GM10266 (cell line): Measurements from ENCODE around the gene STOM.

Source experiments
- DNase-seq: peaks from one replicate; pipeline ENCODE4 v3.0.0; 2012; ENCODE audit errors: extremely low spot score
- TF ChIP-seq, protein P1 (sequence below): IDR thresholded peaks from 2 replicates; pipeline ENCODE4 v1.5.1; 2012; ENCODE audit warnings: mild to moderate bottlenecking, low read depth; ENCODE audit not compliant: control insufficient read depth, insufficient read depth; ENCODE audit errors: missing control alignments

Gene STOM

GRCh38 chr9:121313458-121314152 lies 56.4 kb downstream of the STOM start:
- no peak for DNase-seq
- TF ChIP-seq, protein P1, sequence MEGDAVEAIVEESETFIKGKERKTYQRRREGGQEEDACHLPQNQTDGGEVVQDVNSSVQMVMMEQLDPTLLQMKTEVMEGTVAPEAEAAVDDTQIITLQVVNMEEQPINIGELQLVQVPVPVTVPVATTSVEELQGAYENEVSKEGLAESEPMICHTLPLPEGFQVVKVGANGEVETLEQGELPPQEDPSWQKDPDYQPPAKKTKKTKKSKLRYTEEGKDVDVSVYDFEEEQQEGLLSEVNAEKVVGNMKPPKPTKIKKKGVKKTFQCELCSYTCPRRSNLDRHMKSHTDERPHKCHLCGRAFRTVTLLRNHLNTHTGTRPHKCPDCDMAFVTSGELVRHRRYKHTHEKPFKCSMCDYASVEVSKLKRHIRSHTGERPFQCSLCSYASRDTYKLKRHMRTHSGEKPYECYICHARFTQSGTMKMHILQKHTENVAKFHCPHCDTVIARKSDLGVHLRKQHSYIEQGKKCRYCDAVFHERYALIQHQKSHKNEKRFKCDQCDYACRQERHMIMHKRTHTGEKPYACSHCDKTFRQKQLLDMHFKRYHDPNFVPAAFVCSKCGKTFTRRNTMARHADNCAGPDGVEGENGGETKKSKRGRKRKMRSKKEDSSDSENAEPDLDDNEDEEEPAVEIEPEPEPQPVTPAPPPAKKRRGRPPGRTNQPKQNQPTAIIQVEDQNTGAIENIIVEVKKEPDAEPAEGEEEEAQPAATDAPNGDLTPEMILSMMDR, result no peak

- TF ChIP-seq, protein P1, result no peak
- no peak for DNase-seq
Observed at GRCh38 chr9:121312169-121312568, 57.9 kb downstream of the STOM start.

GRCh38 chr9:121310571-121310970 lies 59.5 kb downstream of the STOM start:
- DNase-seq, result no peak
- TF ChIP-seq, protein P1, result no peak

DNA sequence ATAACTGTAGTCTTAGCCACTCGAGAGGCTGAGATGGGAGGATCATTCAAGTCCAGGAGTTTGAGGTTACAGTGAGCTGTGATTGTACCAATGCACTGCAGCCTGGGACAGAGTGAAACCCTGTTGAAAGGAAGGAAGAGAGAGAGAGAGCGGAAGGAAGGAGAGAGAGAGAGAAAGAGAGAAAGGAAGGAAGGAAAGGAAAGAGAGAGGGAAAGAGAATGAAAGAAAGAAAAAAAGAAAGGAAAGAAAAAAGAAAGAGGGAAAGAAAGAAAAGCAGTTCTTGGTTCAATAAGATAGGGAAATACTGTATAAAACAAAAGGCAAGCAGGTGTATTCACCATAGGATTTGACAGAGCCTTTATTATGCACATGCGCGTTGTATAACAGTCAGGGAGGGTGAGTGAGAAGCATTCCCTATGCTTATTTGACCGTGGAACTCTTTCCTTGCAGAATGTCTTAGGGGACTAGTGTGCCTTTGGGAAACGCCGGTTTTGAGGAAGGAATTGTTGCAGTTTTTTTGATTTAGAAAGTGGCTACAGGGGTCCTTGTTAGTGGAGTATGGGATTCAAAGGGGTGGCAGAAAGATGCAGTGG lies 60.1 kb downstream of the STOM start:
- no peak for DNase-seq
- TF ChIP-seq, protein P1, result no peak

- DNase-seq, result no peak
- TF ChIP-seq, protein P1, result no peak
Observed at GRCh38 chr9:121309171-121309570, 60.9 kb downstream of the STOM start.

DNA sequence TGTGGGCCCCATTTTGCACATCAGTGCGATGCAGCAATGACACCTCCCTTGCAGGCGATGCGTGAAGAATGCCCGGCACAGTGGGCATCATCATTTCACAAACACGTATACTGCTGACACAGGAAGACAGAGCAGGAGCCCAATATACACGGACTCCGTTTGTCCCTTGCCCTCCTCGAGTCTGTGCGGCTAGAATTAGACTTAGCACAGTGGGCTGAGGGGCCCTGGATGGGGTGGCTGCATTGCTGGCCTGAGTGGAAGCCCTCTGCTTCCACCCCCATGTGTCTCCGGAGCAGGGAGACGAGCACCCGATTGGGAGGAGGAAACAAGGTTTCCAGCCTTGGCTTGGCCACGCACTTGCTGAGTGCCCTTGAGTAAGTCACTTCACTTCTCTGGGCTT lies 61.3 kb downstream of the STOM start:
- no peak for DNase-seq
- TF ChIP-seq, protein P1, result no peak

DNA sequence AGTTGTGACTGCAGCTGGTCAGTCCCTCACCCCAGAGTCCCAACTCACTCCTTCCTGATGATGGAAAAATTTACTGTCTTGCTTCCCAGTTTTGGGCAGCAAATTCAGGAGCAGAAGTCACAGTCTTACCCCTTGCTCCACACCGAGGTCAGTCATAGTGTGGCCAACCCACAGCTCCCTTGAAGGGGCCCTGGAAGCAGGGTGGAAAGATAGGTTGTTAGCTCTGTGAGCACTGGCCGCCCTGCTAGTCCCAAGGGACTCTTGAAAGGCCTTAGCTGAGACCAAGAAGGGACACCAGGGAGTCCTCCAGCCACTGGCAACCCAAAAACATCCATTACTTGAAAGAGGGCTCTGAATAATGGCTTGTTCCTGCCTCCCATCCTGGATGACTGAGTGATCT lies 62.1 kb downstream of the STOM start:
- DNase-seq, result no peak
- TF ChIP-seq, protein P1, result no peak
